Gastroesophageal sphincter (tissue), 3 donors: ENCODE results near the gene XPO6.

Source experiments
- CTCF ChIP-seq, 4 experiments: fragments of 200-600 bp in 2 of 4; fragments of 450-650 bp in 2 of 4; sonication (generic) in 1 of 4; IDR thresholded peaks; one replicate each; pipeline ENCODE4 v1.5.1; 2017 to 2019; ENCODE audit warnings: antibody characterized with exemption in 4 of 4, mild to moderate bottlenecking in 2 of 4, moderate library complexity in 2 of 4
- POLR2AphosphoS5 ChIP-seq: sonication (generic); formaldehyde crosslinking; IDR thresholded peaks from one replicate; pipeline ENCODE4 v1.6.1; 2017; ENCODE audit warnings: antibody characterized with exemption

- TF ChIP-seq POLR2AphosphoS5 (no peak), CTCF (IDR thresholded peaks at IDR 0.05) (no peak)
Observed at GRCh38 chr16:28202147-28202746, 9.5 kb downstream of the XPO6 start.
